ENCODE results near the gene MGST2. TPM values are rescaled to one million over a fixed set of nuclear protein-coding genes. Genes with fewer than 3 reads are reported as not detected.

MGST2 gene
- total and polyA plus RNA-seq, 2 experiments from 2014 or later: 4.6 to 19.1 TPM

- TF ChIP-seq, protein P1, sequence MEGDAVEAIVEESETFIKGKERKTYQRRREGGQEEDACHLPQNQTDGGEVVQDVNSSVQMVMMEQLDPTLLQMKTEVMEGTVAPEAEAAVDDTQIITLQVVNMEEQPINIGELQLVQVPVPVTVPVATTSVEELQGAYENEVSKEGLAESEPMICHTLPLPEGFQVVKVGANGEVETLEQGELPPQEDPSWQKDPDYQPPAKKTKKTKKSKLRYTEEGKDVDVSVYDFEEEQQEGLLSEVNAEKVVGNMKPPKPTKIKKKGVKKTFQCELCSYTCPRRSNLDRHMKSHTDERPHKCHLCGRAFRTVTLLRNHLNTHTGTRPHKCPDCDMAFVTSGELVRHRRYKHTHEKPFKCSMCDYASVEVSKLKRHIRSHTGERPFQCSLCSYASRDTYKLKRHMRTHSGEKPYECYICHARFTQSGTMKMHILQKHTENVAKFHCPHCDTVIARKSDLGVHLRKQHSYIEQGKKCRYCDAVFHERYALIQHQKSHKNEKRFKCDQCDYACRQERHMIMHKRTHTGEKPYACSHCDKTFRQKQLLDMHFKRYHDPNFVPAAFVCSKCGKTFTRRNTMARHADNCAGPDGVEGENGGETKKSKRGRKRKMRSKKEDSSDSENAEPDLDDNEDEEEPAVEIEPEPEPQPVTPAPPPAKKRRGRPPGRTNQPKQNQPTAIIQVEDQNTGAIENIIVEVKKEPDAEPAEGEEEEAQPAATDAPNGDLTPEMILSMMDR (conservative IDR thresholded peaks at IDR 0.05; ENCODE audit: low read depth in 2 of 2): no peak
- TF ChIP-seq EZH2 (IDR thresholded peaks at IDR 0.05; ENCODE audit: low read depth, unreplicated experiment): no peak
- TF ChIP-seq NANOG (IDR thresholded peaks at IDR 0.05; ENCODE audit: borderline replicate concordance): no peak
- TF ChIP-seq, protein P2, sequence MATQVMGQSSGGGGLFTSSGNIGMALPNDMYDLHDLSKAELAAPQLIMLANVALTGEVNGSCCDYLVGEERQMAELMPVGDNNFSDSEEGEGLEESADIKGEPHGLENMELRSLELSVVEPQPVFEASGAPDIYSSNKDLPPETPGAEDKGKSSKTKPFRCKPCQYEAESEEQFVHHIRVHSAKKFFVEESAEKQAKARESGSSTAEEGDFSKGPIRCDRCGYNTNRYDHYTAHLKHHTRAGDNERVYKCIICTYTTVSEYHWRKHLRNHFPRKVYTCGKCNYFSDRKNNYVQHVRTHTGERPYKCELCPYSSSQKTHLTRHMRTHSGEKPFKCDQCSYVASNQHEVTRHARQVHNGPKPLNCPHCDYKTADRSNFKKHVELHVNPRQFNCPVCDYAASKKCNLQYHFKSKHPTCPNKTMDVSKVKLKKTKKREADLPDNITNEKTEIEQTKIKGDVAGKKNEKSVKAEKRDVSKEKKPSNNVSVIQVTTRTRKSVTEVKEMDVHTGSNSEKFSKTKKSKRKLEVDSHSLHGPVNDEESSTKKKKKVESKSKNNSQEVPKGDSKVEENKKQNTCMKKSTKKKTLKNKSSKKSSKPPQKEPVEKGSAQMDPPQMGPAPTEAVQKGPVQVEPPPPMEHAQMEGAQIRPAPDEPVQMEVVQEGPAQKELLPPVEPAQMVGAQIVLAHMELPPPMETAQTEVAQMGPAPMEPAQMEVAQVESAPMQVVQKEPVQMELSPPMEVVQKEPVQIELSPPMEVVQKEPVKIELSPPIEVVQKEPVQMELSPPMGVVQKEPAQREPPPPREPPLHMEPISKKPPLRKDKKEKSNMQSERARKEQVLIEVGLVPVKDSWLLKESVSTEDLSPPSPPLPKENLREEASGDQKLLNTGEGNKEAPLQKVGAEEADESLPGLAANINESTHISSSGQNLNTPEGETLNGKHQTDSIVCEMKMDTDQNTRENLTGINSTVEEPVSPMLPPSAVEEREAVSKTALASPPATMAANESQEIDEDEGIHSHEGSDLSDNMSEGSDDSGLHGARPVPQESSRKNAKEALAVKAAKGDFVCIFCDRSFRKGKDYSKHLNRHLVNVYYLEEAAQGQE (IDR thresholded peaks at IDR 0.05; ENCODE audit: unreplicated experiment): no peak
- TF ChIP-seq POLR2AphosphoS5 (IDR thresholded peaks at IDR 0.05; ENCODE audit: low read depth): no peak
- TF ChIP-seq ZNF331 (CRISPR knock-in tag; IDR thresholded peaks at IDR 0.05; ENCODE audit: low read depth): no peak
- TF ChIP-seq ZNF114 (CRISPR knock-in tag; IDR thresholded peaks at IDR 0.05): no peak
- TF ChIP-seq ETS1 (IDR thresholded peaks at IDR 0.05): no peak
These were observed 73.4 kb downstream of the MGST2 start (continued) for GRCh38 chr4:139738846-139739613.

GRCh38 chr4:139740121-139740520, 74.5 kb downstream of the MGST2 start:
- no peaks in the 10 kb centered on the region for H3K36me3 ChIP-seq (ENCODE audit: insufficient read depth)
- H3K27me3 Mint-ChIP-seq (ENCODE audit: insufficient read depth, low read depth, poor library complexity): peaks cover 25% of the 10 kb centered on the region
- H3K4me3 Mint-ChIP-seq: no peak overlapping the region
- no peaks in the 10 kb centered on the region for H3K79me2 ChIP-seq (replicated peaks; ENCODE audit: insufficient read depth)
- H3K4me2 ChIP-seq: no peak overlapping the region
- H3K4me1 ChIP-seq (ENCODE audit: insufficient read depth): peaks cover 24% of the 10 kb centered on the region
- H3K27ac ChIP-seq (ENCODE audit: low read depth): no peak overlapping the region
- H3F3A ChIP-seq (replicated peaks; ENCODE audit: low read depth): no peaks in the 10 kb centered on the region
- H3K36me3 Mint-ChIP-seq (ENCODE audit: low read depth): no peaks in the 10 kb centered on the region
- no peaks in the 10 kb centered on the region for H4K20me1 ChIP-seq (replicated peaks; ENCODE audit: insufficient read depth)
- no peaks in the 10 kb centered on the region for H3K9me2 ChIP-seq (ENCODE audit: insufficient read depth)
- H2AFZ ChIP-seq: no peak overlapping the region
- H3K27me3 ChIP-seq (ENCODE audit: insufficient read depth): peaks cover 17% of the 10 kb centered on the region
- peaks cover 28% of the 10 kb centered on the region for H3K4me1 Mint-ChIP-seq
- H3K9me3 Mint-ChIP-seq: no peaks in the 10 kb centered on the region
- H3K4me3 ChIP-seq: no peak overlapping the region
- no peak for DNase-seq (ENCODE audit: low spot score)
- no peak for ATAC-seq
- no peak overlapping the region for H3K27ac Mint-ChIP-seq
- no peak for TF ChIP-seq CREB1 (CRISPR knock-in tag; IDR thresholded peaks at IDR 0.05; ENCODE audit: low read depth)
- TF ChIP-seq JUNB (IDR thresholded peaks at IDR 0.05; ENCODE audit: unreplicated experiment): no peak
- no peak for TF ChIP-seq NANOG (IDR thresholded peaks at IDR 0.05; ENCODE audit: borderline replicate concordance)
- TF ChIP-seq, protein P2 (IDR thresholded peaks at IDR 0.05; ENCODE audit: unreplicated experiment): no peak
- no peak for TF ChIP-seq ZNF331 (CRISPR knock-in tag; IDR thresholded peaks at IDR 0.05; ENCODE audit: low read depth)

All from GM23338 (cell line).